ENCODE measurements around the gene NEU4.

The NEU4 gene

GRCh38 chr2:241853651-241854341, 44.8 kb downstream of the NEU4 start:
- TF ChIP-seq, protein P1, sequence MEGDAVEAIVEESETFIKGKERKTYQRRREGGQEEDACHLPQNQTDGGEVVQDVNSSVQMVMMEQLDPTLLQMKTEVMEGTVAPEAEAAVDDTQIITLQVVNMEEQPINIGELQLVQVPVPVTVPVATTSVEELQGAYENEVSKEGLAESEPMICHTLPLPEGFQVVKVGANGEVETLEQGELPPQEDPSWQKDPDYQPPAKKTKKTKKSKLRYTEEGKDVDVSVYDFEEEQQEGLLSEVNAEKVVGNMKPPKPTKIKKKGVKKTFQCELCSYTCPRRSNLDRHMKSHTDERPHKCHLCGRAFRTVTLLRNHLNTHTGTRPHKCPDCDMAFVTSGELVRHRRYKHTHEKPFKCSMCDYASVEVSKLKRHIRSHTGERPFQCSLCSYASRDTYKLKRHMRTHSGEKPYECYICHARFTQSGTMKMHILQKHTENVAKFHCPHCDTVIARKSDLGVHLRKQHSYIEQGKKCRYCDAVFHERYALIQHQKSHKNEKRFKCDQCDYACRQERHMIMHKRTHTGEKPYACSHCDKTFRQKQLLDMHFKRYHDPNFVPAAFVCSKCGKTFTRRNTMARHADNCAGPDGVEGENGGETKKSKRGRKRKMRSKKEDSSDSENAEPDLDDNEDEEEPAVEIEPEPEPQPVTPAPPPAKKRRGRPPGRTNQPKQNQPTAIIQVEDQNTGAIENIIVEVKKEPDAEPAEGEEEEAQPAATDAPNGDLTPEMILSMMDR (conservative IDR thresholded peaks at IDR 0.05; ENCODE audit: low read depth, low read length), result no peak
- H3K4me3 ChIP-seq (ENCODE audit: low read length), result no peak overlapping the region
- no peak for DNase-seq (ENCODE audit: low read depth)

GRCh38 chr2:241854342-241855244, 45.6 kb downstream of the NEU4 start:
- no peak for DNase-seq (ENCODE audit: low read depth)
- H3K4me3 ChIP-seq (ENCODE audit: low read length), result no peak overlapping the region
- TF ChIP-seq, protein P1 (conservative IDR thresholded peaks at IDR 0.05; ENCODE audit: low read depth, low read length), result no peak

GRCh38 chr2:241855245-241855887, 46.4 kb downstream of the NEU4 start:
- no peak overlapping the region for H3K4me3 ChIP-seq (ENCODE audit: low read length)
- DNase-seq (ENCODE audit: low read depth), result no peak
- TF ChIP-seq, protein P1 (conservative IDR thresholded peaks at IDR 0.05; ENCODE audit: low read depth, low read length), result no peak

DNA sequence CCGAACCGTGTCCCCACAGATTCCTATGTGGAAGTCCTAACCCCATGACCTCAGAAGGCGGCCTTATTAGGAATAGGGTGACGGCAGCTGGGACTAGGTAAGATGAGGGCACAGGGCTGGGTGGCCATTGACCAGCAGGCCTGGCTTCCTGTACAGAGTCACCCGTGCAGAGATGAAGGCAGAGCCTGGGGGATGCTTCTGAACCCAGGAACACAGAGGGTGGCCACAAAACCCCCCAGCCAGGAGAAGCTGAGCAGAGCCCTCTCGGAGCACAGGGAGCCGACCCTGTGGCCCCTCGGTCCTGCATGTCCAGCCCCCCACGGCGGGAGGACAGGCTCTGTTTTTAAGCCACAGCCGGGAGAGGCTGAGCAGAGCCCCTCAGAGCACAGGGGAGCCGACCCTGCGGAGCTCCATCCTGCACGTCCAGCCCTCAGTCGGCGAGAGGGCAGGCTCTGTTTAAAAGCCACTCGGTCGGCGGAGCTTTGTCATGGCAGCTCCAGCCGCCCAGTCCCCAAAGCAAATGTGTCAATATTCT, 47.0 kb downstream of the NEU4 start:
- TF ChIP-seq, protein P1 (conservative IDR thresholded peaks at IDR 0.05; ENCODE audit: low read depth, low read length), result no peak
- H3K4me3 ChIP-seq (ENCODE audit: low read length), result no peak overlapping the region
- DNase-seq (ENCODE audit: low read depth), result no peak

- no peak for DNase-seq (ENCODE audit: low read depth)
- TF ChIP-seq, protein P1 (conservative IDR thresholded peaks at IDR 0.05; ENCODE audit: low read depth, low read length), result no peak
- H3K4me3 ChIP-seq (ENCODE audit: low read length), result no peak overlapping the region
Observed at GRCh38 chr2:241857041-241857541, 48.1 kb downstream of the NEU4 start.

GRCh38 chr2:241857572-241858121, 48.7 kb downstream of the NEU4 start:
- no peak overlapping the region for H3K4me3 ChIP-seq (ENCODE audit: low read length)
- DNase-seq (ENCODE audit: low read depth), result no peak
- TF ChIP-seq, protein P1 (conservative IDR thresholded peaks at IDR 0.05; ENCODE audit: low read depth, low read length), result no peak
